AG09319 (cell line): Measurements from ENCODE around the gene ARHGAP27.
A peak's percentile ranks its signal among the peaks of the same experiment; 100 is the strongest.

Experiments used
- DNase-seq: peaks from one replicate; pipeline ENCODE4 v3.0.0-alpha.2; 2010; ENCODE audit warnings: low read depth; ENCODE audit errors: extremely low read depth
- TF ChIP-seq, protein P1 (sequence below): IDR thresholded peaks from 2 replicates; pipeline ENCODE4 v1.5.1; 2011; ENCODE audit warnings: low read depth, mild to moderate bottlenecking, inconsistent platforms, low read length, moderate library complexity

The ARHGAP27 gene

GRCh38 chr17:45428050-45428617 lies 4.5 kb downstream of the ARHGAP27 start:
- TF ChIP-seq, protein P1, sequence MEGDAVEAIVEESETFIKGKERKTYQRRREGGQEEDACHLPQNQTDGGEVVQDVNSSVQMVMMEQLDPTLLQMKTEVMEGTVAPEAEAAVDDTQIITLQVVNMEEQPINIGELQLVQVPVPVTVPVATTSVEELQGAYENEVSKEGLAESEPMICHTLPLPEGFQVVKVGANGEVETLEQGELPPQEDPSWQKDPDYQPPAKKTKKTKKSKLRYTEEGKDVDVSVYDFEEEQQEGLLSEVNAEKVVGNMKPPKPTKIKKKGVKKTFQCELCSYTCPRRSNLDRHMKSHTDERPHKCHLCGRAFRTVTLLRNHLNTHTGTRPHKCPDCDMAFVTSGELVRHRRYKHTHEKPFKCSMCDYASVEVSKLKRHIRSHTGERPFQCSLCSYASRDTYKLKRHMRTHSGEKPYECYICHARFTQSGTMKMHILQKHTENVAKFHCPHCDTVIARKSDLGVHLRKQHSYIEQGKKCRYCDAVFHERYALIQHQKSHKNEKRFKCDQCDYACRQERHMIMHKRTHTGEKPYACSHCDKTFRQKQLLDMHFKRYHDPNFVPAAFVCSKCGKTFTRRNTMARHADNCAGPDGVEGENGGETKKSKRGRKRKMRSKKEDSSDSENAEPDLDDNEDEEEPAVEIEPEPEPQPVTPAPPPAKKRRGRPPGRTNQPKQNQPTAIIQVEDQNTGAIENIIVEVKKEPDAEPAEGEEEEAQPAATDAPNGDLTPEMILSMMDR = peak; percentile 97
- DNase-seq = no peak

DNA sequence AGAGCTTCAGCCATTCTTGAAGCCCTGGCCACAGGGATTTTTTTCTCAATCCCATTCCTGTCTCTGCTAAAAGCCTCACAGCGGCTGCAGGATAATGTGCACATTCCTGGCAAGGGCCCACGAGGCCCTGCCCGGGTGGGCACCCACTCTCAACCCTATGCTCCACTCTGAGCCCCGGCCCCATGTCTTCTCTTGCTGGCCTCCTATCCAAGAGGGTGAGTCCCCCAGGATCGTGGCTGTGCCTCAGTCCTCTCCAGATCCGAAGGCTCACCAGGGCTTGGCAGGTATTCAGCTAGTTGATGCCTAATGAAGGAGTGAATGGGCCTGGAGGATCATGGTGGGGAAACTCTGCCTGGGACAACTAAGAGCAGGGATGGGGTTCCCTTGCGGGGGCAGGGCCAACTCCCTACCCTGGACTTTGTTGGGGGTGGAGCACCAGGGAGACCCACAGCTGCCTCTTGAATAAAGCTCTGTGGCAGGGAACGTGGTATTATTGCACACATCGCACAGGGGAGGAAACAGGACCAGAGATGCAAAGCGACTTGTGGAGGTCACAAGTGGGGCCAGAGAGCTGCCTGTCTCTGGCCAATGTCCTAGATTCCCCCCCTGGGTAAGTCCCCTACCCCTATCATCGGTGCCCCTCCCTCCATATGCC lies 5.4 kb downstream of the ARHGAP27 start:
- DNase-seq = no peak
- TF ChIP-seq, protein P1 = no peak

GRCh38 chr17:45426561-45426960 lies 6.1 kb downstream of the ARHGAP27 start:
- TF ChIP-seq, protein P1 = no peak

GRCh38 chr17:45425984-45426413 lies 6.7 kb downstream of the ARHGAP27 start:
- no peak for DNase-seq
- TF ChIP-seq, protein P1 = no peak

More at GRCh38 chr17:45426561-45426960, 6.1 kb downstream of the ARHGAP27 start:
- no peak for DNase-seq

DNA sequence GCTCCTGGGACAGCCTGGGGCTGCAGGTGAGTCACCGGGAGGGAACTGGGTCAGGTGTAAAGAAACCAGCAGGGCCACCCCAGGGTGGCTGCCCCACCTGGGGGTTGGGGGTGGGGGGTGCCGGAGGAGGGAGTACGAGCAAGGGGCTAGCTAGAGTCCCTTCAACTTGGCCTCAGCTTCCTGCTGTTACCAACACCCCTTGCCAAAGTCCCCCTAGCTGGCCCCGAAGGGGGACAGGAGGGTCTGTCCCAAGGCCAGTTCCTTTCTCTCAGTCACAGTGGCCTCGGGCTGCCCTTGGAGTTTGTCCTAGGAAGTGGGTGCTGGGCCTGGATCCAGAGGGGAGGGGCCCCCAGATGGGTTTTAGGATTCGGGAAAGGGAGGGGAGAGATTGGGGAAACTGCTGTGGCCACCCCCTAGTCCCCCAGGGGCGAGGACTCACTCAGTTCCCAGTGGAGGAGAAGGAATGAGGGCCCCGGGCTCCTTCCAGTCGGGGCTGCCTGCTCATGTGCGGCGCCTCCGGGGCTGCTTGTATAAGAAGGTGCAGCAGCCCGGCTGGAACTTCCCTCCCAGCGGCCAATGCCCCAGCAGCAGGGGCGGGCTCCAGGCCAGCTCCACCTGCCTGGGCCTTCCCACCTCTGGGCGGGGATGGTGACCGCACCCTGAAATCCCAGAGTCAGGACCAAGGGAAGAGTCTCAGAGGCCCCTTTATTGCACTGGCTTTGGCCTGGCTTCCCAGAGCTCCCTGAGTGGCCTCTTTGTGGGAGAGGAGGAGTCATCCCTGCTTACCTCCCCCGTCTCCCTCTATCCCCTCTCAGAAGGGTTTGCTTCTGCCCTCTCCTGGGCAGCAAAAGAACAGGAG lies 7.3 kb downstream of the ARHGAP27 start:
- TF ChIP-seq, protein P1 = peak; percentile 36
- DNase-seq = no peak

- TF ChIP-seq, protein P1 = no peak
- DNase-seq = no peak
These were observed 7.9 kb downstream of the ARHGAP27 start for GRCh38 chr17:45424769-45425124.

- TF ChIP-seq, protein P1 = no peak
- no peak for DNase-seq
These were observed 8.7 kb downstream of the ARHGAP27 start for GRCh38 chr17:45423975-45424335.
